A673 (cell line): ENCODE results near the gene SHC3. TPM values are rescaled to one million over a fixed set of nuclear protein-coding genes. Genes with fewer than 3 reads are reported as not detected.

ENCODE experiments used
- BruUV-seq: library from RNA; stranded (reverse); fragments of 400-500 nt; replicated peaks from 2 replicates; lab custom pipeline; 2021; lab: Mats Ljungman, UMichigan
- CTCF ChIA-PET: fragments of 300-600 bp; sonication (Branson Sonifier 250); formaldehyde crosslinking; loops from one replicate; lab custom pipeline; 2022; ENCODE audit warnings: antibody characterized with exemption; lab: Charles Lee
- POLR2A ChIA-PET: fragments of 300-600 bp; sonication (Branson Sonifier 250); formaldehyde crosslinking; loops from one replicate; lab custom pipeline; 2022; ENCODE audit warnings: antibody characterized with exemption; ENCODE audit not compliant: low non-redundant PET; lab: Charles Lee
- DNase-seq: peaks from one replicate; pipeline ENCODE4 v3.0.0-alpha.2; 2015; ENCODE audit warnings: low spot score
- H3K27ac ChIP-seq: fragments of 200-600 bp; sonication (generic); 2 replicates; pipeline ENCODE4 v1.5.1; 2016; ENCODE audit warnings: mixed run types, low read depth, mild to moderate bottlenecking, mixed read lengths, antibody characterized with exemption, low read length; ENCODE audit not compliant: poor library complexity, severe bottlenecking
- H3K27me3 ChIP-seq: fragments of 200-600 bp; sonication (generic); replicated peaks from 2 replicates; pipeline ENCODE4 v1.6.1; 2017; ENCODE audit warnings: mixed run types, low read depth, mild to moderate bottlenecking, mixed read lengths, antibody characterized with exemption, low read length; ENCODE audit not compliant: insufficient read depth, poor library complexity
- H3K36me3 ChIP-seq: fragments of 200-600 bp; sonication (generic); 2 replicates; pipeline ENCODE4 v1.6.1; 2016; ENCODE audit warnings: mixed run types, mild to moderate bottlenecking, mixed read lengths, antibody characterized with exemption, low read length; ENCODE audit not compliant: insufficient read depth, poor library complexity, severe bottlenecking
- H3K4me1 ChIP-seq: fragments of 200-600 bp; sonication (generic); 2 replicates; pipeline ENCODE4 v1.6.1; 2017; ENCODE audit warnings: mixed run types, mild to moderate bottlenecking, mixed read lengths, antibody characterized with exemption, low read length; ENCODE audit not compliant: insufficient read depth, poor library complexity, severe bottlenecking
- H3K4me3 ChIP-seq: fragments of 200-600 bp; sonication (generic); 2 replicates; pipeline ENCODE4 v1.5.1; 2016; ENCODE audit warnings: low read depth, mixed run types, mild to moderate bottlenecking, mixed read lengths, low read length; ENCODE audit not compliant: poor library complexity, severe bottlenecking
- H3K9me3 ChIP-seq: fragments of 200-600 bp; sonication (generic); 2 replicates; pipeline ENCODE4 v1.6.1; 2016; ENCODE audit warnings: mixed run types, low read depth, mild to moderate bottlenecking, mixed read lengths, antibody characterized with exemption, low read length; ENCODE audit not compliant: poor library complexity, severe bottlenecking
- EZH2 ChIP-seq: fragments of 200-600 bp; sonication (generic); IDR thresholded peaks from 2 replicates; pipeline ENCODE4 v1.6.1; 2017; ENCODE audit warnings: borderline replicate concordance, low read depth, mild to moderate bottlenecking, mixed read lengths, antibody characterized with exemption, low read length; ENCODE audit not compliant: poor library complexity, severe bottlenecking
- intact Hi-C: fragments of 100-400 bp; cut with micrococcal nuclease; formaldehyde crosslinking; loops from one replicate; pipeline ENCODE4 v1.10.0; 2022; ENCODE audit not compliant: unreplicated experiment
- total RNA-seq: library from RNA; stranded (reverse); gene quantifications from 2 replicates; pipeline ENCODE4 v1.2.3, GENCODE V29; 2021
- TF ChIP-seq, protein P1 (sequence below): fragments of 300-800, 200-600 bp; sonication (generic); conservative IDR thresholded peaks from 2 replicates; pipeline ENCODE4 v1.5.1; 2017; ENCODE audit warnings: low read depth, mild to moderate bottlenecking, antibody characterized with exemption, low read length, moderate library complexity, mixed read lengths

Gene SHC3
- total RNA-seq, 1 experiment from 2014 or later, result 6.6 TPM

DNA sequence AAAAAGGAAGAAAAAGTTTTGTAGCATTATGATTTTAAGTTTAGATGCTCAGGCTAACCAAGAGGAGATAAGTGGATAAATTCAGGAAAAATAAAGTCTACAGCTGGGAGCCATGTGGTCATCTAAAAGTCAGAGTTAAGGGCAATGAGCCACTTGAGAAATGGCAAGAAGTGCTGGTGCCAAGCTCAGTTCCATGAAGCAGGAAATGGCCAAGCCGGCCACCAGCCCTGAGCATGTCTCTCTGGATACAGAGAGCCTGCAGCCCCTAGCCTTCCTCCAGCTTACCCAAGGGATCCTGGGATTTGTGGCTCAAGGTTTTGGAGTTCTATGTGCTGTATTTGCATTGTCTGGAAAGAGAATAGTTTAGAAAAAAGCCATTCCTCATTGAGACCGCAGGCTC is 199.6 kb downstream of the SHC3 start:
- CTCF ChIA-PET, result no interaction called here
- intact Hi-C loops, result no loop called here

DNA sequence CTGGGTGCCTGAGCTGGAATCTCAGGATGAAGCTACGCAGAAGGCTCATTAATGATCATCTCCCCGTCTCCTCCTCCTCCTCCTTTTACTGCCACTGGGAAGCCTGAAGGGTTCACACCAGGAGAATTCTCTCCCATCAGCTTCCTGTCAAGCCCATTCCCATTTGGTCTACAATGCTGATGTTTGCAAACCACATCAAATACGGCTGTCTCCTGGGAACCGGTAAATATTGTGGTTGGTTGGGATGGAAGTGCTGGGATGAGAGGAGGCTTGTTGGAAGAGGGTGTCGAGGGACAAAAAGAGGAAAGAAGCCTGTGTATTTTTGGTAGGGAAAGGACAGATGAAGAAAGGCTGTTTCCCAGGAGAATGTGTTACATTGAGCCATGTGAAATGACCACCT is 200.6 kb downstream of the SHC3 start:
- Histone ChIP-seq H3K36me3 (no peaks in the 10 kb centered on the region), H3K27ac (no peak overlapping the region), H3K4me3 (no peak overlapping the region), H3K4me1 (no peaks in the 10 kb centered on the region), H3K9me3 (no peaks in the 10 kb centered on the region), H3K27me3 (no peaks in the 10 kb centered on the region)
- ChIA-PET CTCF (no interaction called here), POLR2A (no interaction called here)
- intact Hi-C loops, result no loop called here
- no TSS peak for BruUV-seq
- no peak for DNase-seq
- TF ChIP-seq, protein P1, sequence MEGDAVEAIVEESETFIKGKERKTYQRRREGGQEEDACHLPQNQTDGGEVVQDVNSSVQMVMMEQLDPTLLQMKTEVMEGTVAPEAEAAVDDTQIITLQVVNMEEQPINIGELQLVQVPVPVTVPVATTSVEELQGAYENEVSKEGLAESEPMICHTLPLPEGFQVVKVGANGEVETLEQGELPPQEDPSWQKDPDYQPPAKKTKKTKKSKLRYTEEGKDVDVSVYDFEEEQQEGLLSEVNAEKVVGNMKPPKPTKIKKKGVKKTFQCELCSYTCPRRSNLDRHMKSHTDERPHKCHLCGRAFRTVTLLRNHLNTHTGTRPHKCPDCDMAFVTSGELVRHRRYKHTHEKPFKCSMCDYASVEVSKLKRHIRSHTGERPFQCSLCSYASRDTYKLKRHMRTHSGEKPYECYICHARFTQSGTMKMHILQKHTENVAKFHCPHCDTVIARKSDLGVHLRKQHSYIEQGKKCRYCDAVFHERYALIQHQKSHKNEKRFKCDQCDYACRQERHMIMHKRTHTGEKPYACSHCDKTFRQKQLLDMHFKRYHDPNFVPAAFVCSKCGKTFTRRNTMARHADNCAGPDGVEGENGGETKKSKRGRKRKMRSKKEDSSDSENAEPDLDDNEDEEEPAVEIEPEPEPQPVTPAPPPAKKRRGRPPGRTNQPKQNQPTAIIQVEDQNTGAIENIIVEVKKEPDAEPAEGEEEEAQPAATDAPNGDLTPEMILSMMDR, result no peak
- no peak for TF ChIP-seq EZH2

More for the DNA sequence above, 199.6 kb downstream of the SHC3 start:
- POLR2A ChIA-PET, result no interaction called here
- H3K27me3 ChIP-seq, result no peaks in the 10 kb centered on the region
- no peaks in the 10 kb centered on the region for H3K4me1 ChIP-seq
- H3K27ac ChIP-seq, result no peak overlapping the region
- no peak for DNase-seq
- no TSS peak for BruUV-seq
- no peak for TF ChIP-seq EZH2
- TF ChIP-seq, protein P1, result no peak
- no peaks in the 10 kb centered on the region for H3K9me3 ChIP-seq
- no peak overlapping the region for H3K4me3 ChIP-seq
- no peaks in the 10 kb centered on the region for H3K36me3 ChIP-seq

DNA sequence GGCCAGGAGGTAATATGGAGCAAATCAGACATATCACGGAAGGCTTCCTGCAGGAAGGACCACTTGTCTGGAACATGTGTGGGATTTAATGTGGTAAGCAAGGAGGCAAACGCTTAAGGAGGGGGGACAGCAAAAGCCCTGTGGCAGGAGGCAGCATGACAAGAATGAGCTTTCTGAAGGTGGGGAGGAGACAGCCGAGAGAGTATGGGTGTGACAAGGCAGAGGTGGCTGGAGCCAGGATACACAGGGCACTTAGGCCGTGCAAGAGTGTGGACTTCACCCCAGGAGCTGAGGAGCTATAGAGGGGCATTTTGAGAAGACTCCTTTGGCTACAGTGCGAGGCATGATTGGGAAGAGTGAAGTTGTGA is 201.7 kb downstream of the SHC3 start:
- no TSS peak for BruUV-seq
- DNase-seq, result no peak
- TF ChIP-seq EZH2, result no peak
- TF ChIP-seq, protein P1, result no peak
- Histone ChIP-seq H3K27ac (no peak overlapping the region), H3K9me3 (no peaks in the 10 kb centered on the region), H3K4me3 (no peak overlapping the region), H3K4me1 (no peaks in the 10 kb centered on the region), H3K36me3 (no peaks in the 10 kb centered on the region), H3K27me3 (no peaks in the 10 kb centered on the region)
- ChIA-PET POLR2A (no interaction called here), CTCF (no interaction called here)
- intact Hi-C loops, result no loop called here
